Measurements from ENCODE around the gene SYT1. TPM values are rescaled to one million over a fixed set of nuclear protein-coding genes. Genes with fewer than 3 reads are reported as not detected.

SYT1 gene
- total RNA-seq, 1 experiment from 2014 or later, result 15.8 TPM

- Histone ChIP-seq H4K5ac (ENCODE audit: insufficient read length, low read depth, low read length) (no peak overlapping the region), H3K18ac (ENCODE audit: insufficient read length, low read depth, low read length) (no peak overlapping the region), H2AK5ac (ENCODE audit: insufficient read length, low read length) (no peak overlapping the region), H3K4me2 (ENCODE audit: insufficient read depth, insufficient read length, low read length) (no peak overlapping the region), H4K8ac (replicated peaks; ENCODE audit: insufficient read length, low read depth, low read length) (no peak overlapping the region), H2BK20ac (ENCODE audit: low read depth, low read length, poor library complexity, severe bottlenecking) (no peak overlapping the region), H3K23me2 (ENCODE audit: insufficient read length, low read depth, low read length, poor library complexity, severe bottlenecking) (no peaks in the 10 kb centered on the region), H3K79me1 (ENCODE audit: insufficient read depth, low read depth, low read length, poor library complexity, severe bottlenecking) (no peaks in the 10 kb centered on the region), H2AFZ (ENCODE audit: low read length) (no peak overlapping the region), H3K27ac (ENCODE audit: insufficient read length, low read depth, low read length) (no peak overlapping the region), H2BK5ac (ENCODE audit: insufficient read length, low read length) (no peak overlapping the region), H3K9me3 (ENCODE audit: control insufficient read depth, low read depth, low read length) (no peaks in the 10 kb centered on the region), H2BK12ac (ENCODE audit: insufficient read length, low read depth, low read length) (no peak overlapping the region), H3K23ac (ENCODE audit: insufficient read length, low read depth, low read length) (no peak overlapping the region), H3K14ac (ENCODE audit: insufficient read depth, low read length) (no peak overlapping the region), H3T11ph (ENCODE audit: low read length) (no peak overlapping the region), H2BK120ac (ENCODE audit: low read depth, low read length, poor library complexity, severe bottlenecking) (no peak overlapping the region), H4K20me1 (ENCODE audit: control insufficient read depth, insufficient read depth, insufficient read length) (no peaks in the 10 kb centered on the region), H3K9ac (ENCODE audit: extremely low read depth, insufficient read length, low read length) (no peak overlapping the region), H2BK15ac (ENCODE audit: low read depth, low read length) (no peak overlapping the region), H4K91ac (ENCODE audit: insufficient read length, low read depth, low read length) (no peak overlapping the region), H3K4me1 (ENCODE audit: insufficient read depth, low read length) (no peaks in the 10 kb centered on the region), H3K79me2 (ENCODE audit: insufficient read depth, low read length) (no peaks in the 10 kb centered on the region), H3K27me3 (ENCODE audit: insufficient read depth, low read length) (no peaks in the 10 kb centered on the region), H3K4ac (ENCODE audit: low read depth, low read length) (no peak overlapping the region), H3K56ac (ENCODE audit: insufficient read length, low read depth, low read length) (no peak overlapping the region)
- no peak overlapping the region for H3K27ac Mint-ChIP-seq
- no peaks in the 10 kb centered on the region for H3K27me3 Mint-ChIP-seq (ENCODE audit: low read depth)
- no peaks in the 10 kb centered on the region for H3K9me3 Mint-ChIP-seq
- H3K4me3 Mint-ChIP-seq, result no peak overlapping the region
- H3K4me1 Mint-ChIP-seq, result peaks cover 7 to 8% of the 10 kb centered on the region in 2 experiments
- WGBS (ENCODE audit: extremely low coverage, insufficient read length, low lambda C conversion rate), result no CpG with 5 or more reads among the region's 7 CpGs
- no peak for TF ChIP-seq CTCF (conservative IDR thresholded peaks at IDR 0.05)
- H3K36me3 Mint-ChIP-seq (ENCODE audit: insufficient read depth in 1 of 3, low read depth in 3 of 3), result no peaks in the 10 kb centered on the region
- no peak for DNase-seq
Observed at GRCh38 chr12:79233341-79233781, 368.8 kb downstream of the SYT1 start.

Data from H9 (cell line).